ENCODE results near the gene ADRM1. TPM values are rescaled to one million over a fixed set of nuclear protein-coding genes. Genes with fewer than 3 reads are reported as not detected.
A peak's percentile ranks its signal among the peaks of the same experiment; 100 is the strongest.

Gene ADRM1
- total RNA-seq, 1 experiment from 2014 or later, result 227 TPM

GRCh38 chr20:62268228-62268900 lies 34.4 kb upstream of the ADRM1 start:
- DNase-seq, result no peak
- Mint-ChIP-seq H3K36me3 (ENCODE audit: insufficient read depth, unreplicated experiment) (peaks cover 69% of the 10 kb centered on the region), H3K27ac (ENCODE audit: unreplicated experiment) (no peak overlapping the region), H3K4me3 (ENCODE audit: low read depth, unreplicated experiment) (no peak overlapping the region), H3K27me3 (ENCODE audit: unreplicated experiment) (no peaks in the 10 kb centered on the region), H3K9me3 (ENCODE audit: low read depth, unreplicated experiment) (no peaks in the 10 kb centered on the region), H3K4me1 (ENCODE audit: low read depth, unreplicated experiment) (no peaks in the 10 kb centered on the region)
- no peak for TF ChIP-seq CTCF (IDR thresholded peaks at IDR 0.05; ENCODE audit: unreplicated experiment)
- CTCF ChIA-PET, result interaction anchor here (0.5 kb wide), 1 partner anchor 17 kb away, joined by 3 read pairs; no protein-coding TSS in a partner anchor
- BruUV-seq (replicated peaks), result no TSS peak
- intact Hi-C loops (cut with micrococcal nuclease; ENCODE audit: unreplicated experiment), result no loop called here

- no peaks in the 10 kb centered on the region for H3K27me3 Mint-ChIP-seq (ENCODE audit: unreplicated experiment)
- H3K27ac Mint-ChIP-seq (ENCODE audit: unreplicated experiment), result no peak overlapping the region
- no peaks in the 10 kb centered on the region for H3K9me3 Mint-ChIP-seq (ENCODE audit: low read depth, unreplicated experiment)
- TF ChIP-seq CTCF (IDR thresholded peaks at IDR 0.05; ENCODE audit: unreplicated experiment), result no peak
- H3K36me3 Mint-ChIP-seq (ENCODE audit: insufficient read depth, unreplicated experiment), result peaks cover 69% of the 10 kb centered on the region
- CTCF ChIA-PET, result no interaction called here
- BruUV-seq (replicated peaks), result no TSS peak
- no peak overlapping the region for H3K4me3 Mint-ChIP-seq (ENCODE audit: low read depth, unreplicated experiment)
- H3K4me1 Mint-ChIP-seq (ENCODE audit: low read depth, unreplicated experiment), result no peaks in the 10 kb centered on the region
- intact Hi-C loops (cut with micrococcal nuclease; ENCODE audit: unreplicated experiment), result no loop called here
- no peak for DNase-seq
Observed at GRCh38 chr20:62269378-62269777, 33.4 kb upstream of the ADRM1 start.

DNA sequence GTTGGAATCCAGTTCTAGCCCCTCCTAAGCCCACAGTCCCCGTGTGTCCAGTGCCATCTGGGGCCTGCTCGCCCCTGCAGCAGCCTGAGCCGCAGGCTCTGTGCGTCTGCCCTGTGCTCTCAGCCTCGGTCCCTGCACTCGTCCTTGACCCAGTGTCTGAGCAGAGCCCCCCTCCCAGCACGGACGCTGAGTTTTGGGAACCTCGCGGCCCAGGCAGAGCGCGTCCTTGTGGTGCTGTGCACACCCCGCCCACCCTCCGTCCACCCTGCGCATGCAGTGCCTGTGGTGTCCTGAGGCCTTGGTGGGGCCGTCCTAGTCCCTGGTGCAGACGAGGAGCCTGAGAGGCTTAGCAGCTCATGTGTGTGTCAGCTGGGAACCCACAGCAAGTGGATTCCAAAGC lies 32.9 kb upstream of the ADRM1 start:
- Mint-ChIP-seq H3K9me3 (ENCODE audit: low read depth, unreplicated experiment) (no peaks in the 10 kb centered on the region), H3K27ac (ENCODE audit: unreplicated experiment) (no peak overlapping the region), H3K36me3 (ENCODE audit: insufficient read depth, unreplicated experiment) (peaks cover 69% of the 10 kb centered on the region), H3K4me3 (ENCODE audit: low read depth, unreplicated experiment) (no peak overlapping the region), H3K27me3 (ENCODE audit: unreplicated experiment) (no peaks in the 10 kb centered on the region), H3K4me1 (ENCODE audit: low read depth, unreplicated experiment) (no peaks in the 10 kb centered on the region)
- BruUV-seq (replicated peaks), result no TSS peak
- no peak for TF ChIP-seq CTCF (IDR thresholded peaks at IDR 0.05; ENCODE audit: unreplicated experiment)
- intact Hi-C loops (cut with micrococcal nuclease; ENCODE audit: unreplicated experiment), result no loop called here
- CTCF ChIA-PET, result no interaction called here
- no peak for DNase-seq

DNA sequence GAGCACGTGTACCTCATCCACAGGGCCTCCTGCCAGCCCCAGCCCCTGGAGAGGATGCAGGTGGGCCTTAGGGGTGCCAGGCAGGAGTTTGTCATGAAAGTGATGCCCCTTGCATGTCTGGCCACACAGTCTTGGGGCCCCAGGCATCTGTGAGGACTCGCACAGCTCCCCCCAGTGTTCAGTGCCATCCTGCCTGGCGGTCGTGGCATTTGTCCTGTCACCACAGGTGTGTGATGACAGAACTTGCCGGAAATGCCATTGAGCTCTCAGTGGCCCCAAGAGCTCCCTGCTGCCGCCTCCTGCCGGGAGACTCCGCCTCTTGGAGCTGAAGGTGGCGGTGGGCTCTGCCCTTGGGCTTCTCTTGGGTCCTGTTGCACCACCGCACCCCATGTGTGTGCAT lies 30.6 kb upstream of the ADRM1 start:
- no peak overlapping the region for H3K4me3 Mint-ChIP-seq (ENCODE audit: low read depth, unreplicated experiment)
- CTCF ChIA-PET, result no interaction called here
- no peaks in the 10 kb centered on the region for H3K27me3 Mint-ChIP-seq (ENCODE audit: unreplicated experiment)
- no peak for DNase-seq
- no peaks in the 10 kb centered on the region for H3K4me1 Mint-ChIP-seq (ENCODE audit: low read depth, unreplicated experiment)
- intact Hi-C loops (cut with micrococcal nuclease; ENCODE audit: unreplicated experiment), result no loop called here
- BruUV-seq (replicated peaks), result no TSS peak
- peaks cover 71% of the 10 kb centered on the region for H3K36me3 Mint-ChIP-seq (ENCODE audit: insufficient read depth, unreplicated experiment)
- H3K9me3 Mint-ChIP-seq (ENCODE audit: low read depth, unreplicated experiment), result no peaks in the 10 kb centered on the region
- H3K27ac Mint-ChIP-seq (ENCODE audit: unreplicated experiment), result no peak overlapping the region
- peak; percentile 12 for TF ChIP-seq CTCF (IDR thresholded peaks at IDR 0.05; ENCODE audit: unreplicated experiment)

All from Calu3 (cell line).